HG02840 (cell line): ENCODE measurements around the gene DIPK1B.

Experiments used
- ATAC-seq: cut with Tn5 transposase; IDR thresholded peaks from one replicate; pipeline ENCODE4 v1.9.1; 2021; ENCODE audit warnings: mild to moderate bottlenecking, moderate library complexity, moderate number of reproducible peaks; ENCODE audit not compliant: unreplicated experiment, low FRiP score

The DIPK1B gene

GRCh38 chr9:136711751-136712689 is at the start of gene DIPK1B:
DIPK1B (plus strand) TSS chr9:136712572; CDS start chr9:136712666, 94 bp downstream.
- no peak for ATAC-seq

DNA sequence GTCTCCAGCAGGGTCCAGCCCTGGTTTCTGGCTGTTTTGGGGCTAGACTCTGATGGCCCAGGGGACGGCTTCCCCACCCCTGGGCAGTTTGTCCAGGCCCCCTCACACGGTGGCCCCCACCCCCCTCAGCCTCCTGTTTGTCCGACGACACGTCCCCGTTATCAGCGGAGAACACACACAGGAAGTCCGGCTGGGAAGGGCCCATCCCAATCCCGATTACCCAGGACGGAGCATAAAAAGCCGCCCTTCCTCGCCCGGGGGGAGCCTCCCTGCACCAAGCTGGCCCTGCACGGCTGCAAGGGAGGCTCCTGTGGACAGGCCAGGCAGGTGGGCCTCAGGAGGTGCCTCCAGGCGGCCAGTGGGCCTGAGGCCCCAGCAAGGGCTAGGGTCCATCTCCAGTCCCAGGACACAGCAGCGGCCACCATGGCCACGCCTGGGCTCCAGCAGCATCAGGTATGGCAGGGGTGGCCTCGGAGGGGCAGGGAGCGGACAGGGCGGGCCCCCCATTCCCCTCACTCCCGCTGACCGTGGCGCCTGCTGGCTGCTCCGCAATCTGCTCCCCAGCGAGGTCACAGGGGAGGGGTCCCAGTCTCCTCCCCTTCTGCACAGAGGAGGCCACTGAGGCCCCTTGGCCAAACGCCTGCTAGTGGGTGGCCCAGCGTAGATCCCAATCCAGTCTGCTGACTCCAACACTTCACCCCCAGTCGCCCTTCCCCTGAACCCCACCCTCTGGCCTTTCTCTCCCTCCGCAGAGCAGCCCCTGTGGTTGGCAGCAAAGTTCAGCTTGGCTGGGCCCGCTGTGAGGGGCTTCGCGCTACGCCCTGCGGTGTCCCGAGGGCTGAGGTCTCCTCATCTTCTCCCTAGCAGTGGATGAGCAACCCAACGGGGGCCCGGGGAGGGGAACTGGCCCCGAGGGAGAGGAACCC is 49.5 kb upstream of the DIPK1B start, which contains the start of gene EGFL7:
Gene EGFL7 (plus strand): TSS at position 261 of the 926 bp plus-strand sequence. CDS start 5,367 bp downstream, outside the sequence.
- ATAC-seq: no peak

- no peak for ATAC-seq
Measured at GRCh38 chr9:136664000-136664915, 48.1 kb upstream of the DIPK1B start.

DNA sequence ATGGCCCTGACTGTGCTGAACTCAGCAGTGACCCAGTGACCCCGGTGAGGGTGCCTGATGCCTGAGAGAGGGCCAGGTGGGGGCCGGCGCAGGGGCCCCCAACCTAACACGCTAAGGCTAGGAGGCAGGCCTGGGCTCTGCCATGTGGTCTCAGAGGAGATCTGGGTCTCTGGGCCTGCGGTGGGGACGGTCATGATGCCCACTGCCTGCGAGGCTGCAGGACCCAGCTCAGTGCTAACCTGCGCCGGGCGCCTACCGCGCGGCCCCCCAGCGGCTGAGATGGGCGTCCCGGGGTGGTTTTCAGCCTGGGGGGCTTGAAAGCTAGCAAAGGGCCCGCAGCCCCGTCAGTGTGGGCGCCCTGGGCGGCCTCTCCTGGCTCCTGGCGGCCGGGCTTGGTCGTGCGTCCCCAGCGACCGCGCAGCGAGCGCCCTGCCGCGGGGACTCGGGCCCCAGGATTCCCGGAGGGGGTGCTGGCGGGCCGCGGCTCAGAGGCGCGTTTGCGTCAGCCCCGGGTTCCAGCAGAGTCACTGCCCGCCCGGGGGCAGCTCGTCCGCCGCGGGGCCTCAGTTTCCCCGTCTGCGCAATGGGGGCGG is 47.2 kb upstream of the DIPK1B start:
- ATAC-seq: no peak

DNA sequence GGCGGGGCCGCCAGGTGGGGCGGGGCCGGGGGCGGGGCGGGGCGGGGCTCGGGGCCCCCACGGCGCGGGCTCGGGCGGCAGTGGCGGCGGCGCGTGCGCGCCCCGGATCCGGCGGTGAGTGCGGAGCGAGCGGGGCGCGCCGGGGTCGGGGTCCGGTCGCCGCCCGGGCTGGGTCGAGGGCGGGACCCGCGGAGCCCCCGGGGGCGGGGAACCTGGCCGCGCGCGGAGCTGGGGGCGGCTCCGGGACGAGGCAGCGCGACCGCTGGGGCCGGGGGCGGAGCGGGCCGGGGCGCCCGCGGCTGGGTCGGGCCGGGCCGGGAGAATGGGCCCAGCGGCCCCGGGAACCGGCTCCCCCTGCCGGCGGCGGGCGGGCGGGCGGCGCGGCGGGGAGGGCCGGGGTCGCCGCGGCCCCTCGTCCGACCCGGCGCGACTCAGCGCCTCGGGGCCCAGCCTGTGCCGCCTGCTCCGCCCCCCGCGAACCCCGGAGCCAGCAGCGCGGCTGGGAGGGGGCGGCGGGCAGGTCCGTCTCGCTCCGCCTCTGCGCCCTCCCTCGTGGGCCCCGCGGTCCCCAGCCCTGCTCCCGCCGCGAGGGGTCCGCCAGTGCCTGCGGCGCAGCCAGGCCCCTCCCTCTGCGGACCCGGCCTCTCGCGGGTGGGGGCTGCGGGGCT is 46.5 kb upstream of the DIPK1B start:
- no peak for ATAC-seq

DNA sequence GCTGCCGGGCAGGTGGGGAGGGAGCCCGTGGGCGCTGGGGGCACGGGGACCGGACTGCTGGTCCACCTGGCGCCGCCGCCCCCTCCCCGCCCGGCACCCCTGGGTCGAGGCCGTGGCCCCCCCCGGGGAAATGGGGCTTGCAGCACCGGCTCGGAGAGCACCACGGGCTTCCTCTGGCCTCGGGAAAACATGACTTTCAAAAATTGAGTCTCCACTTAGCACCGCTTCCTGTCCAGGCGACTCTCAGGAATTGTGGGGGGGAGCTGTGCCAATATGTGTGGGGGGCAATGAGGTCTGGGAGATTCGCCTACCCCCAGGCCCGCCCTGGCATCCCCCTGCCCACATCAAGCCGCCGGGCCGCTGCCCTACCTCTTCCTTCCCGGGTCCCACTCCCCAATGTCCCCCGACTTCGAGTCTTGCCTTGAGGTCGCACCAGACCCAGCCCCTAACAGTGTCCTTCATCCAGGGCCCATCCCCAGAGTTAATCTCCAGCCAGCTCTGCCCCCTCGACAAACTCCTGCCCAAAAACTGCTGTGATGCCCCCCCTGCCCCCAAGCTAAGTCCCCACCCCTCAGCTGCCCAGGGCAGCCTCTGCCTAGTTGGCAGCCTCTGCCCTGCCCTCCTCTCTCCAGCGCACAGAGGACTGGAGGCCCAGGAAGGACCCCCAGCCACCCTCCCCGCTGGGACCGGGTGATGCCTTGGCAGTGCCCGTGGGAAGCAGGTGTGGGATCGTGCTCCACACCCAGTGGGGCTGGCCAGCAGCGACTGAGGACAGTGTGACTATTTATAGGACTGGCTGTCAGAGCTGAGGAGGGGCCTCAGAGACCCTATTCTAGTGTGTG is 45.8 kb upstream of the DIPK1B start:
- ATAC-seq: no peak

DNA sequence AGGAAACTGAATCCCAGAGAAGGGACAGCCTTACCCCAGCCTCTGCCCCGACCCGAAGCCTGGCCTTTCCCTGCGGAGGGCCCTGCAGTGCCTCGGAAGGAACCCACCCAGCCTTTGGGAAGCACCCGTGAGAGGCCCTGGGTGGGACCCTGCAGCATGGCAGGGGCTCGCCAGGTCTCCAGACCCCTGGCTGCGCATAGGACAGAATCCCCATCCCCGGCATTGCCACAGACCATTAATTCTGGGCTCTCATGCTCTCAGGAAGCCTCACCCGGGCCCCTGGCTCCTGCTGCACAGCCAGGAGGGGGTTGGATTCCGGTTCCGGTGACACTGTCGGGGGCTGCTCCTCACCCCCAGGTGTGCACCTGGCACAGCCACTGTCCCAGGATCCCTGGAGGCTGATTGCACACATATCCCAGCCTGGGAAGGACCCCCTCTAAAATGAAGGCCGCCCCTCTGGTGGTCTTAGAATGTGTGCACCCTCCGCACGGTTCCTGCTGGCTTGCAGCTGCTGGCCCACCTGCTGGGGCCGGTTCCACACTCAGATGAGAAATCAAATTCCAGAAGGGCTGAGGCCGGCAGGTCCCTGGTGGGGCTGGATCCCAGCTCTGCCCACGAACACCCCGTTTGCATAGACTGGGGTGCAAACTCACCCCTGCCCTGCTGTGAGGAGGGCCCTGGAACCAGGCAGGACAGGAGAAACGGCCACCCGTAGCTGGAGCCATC is 45.0 kb upstream of the DIPK1B start:
- ATAC-seq: no peak

DNA sequence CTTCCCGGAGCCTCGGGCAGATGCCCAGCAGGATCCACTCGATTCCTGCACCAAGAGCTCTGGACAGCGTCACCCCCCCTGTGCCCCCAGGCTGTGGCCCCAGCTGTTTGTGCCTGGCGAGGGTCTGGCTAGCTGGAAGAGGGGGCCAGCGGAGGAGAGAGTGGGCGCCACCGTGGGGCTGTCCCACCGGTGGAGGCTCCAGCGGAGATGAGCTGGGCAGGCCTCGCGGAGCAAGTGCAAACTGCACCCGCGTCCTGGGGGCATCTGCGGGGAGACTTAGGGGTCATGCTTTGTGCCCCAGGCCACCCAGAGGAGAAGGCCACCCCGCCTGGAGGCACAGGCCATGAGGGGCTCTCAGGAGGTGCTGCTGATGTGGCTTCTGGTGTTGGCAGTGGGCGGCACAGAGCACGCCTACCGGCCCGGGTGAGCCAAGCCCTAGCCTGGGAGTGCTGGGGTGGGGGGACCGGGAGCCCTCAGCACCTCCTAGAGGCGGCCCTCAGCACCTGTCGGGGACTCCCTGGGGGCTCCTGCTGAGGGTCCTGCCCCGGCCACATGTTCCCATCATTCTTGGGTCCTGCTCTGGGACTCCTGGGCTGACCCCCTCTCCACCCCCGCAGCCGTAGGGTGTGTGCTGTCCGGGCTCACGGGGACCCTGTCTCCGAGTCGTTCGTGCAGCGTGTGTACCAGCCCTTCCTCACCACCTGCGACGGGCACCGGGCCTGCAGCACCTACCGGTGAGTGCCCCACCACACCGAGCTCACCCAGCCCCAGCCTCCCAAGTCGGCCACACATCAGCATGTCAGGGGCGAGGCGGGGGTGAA is 44.2 kb upstream of the DIPK1B start:
- no peak for ATAC-seq

DNA sequence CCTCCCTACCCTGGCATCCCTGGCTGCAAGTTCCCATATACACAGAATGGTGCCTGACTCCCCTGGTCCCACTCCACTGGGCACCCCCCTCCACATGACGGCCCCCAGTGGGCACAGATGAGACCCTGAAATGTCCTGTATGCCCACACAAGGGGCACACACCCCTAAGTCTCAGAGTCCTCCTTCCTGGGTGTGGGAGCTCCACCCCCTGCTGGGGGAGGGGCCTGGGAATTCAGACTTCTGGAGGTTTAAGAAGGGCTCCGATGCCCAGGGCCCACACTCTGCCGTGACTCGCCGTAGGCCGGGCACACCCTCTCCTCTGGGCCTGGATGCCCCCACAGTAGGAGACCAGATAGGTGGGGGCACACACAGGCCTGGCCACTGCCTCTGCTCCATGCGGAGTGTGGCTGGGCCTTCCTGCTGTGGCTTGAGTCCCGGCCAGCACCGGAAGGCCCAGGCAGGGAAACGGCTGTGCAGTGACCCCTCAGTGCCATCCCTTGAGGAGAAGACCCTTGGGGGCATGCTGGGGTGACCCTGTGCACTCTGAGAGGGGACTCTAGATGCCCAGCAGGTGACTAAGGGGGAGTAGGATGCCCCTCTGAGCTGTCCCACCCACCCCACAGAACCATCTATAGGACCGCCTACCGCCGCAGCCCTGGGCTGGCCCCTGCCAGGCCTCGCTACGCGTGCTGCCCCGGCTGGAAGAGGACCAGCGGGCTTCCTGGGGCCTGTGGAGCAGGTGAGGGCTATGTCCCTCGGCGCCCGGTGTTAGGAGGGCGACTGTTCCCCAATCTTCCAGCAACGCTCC is 43.2 kb upstream of the DIPK1B start:
- ATAC-seq: no peak

DNA sequence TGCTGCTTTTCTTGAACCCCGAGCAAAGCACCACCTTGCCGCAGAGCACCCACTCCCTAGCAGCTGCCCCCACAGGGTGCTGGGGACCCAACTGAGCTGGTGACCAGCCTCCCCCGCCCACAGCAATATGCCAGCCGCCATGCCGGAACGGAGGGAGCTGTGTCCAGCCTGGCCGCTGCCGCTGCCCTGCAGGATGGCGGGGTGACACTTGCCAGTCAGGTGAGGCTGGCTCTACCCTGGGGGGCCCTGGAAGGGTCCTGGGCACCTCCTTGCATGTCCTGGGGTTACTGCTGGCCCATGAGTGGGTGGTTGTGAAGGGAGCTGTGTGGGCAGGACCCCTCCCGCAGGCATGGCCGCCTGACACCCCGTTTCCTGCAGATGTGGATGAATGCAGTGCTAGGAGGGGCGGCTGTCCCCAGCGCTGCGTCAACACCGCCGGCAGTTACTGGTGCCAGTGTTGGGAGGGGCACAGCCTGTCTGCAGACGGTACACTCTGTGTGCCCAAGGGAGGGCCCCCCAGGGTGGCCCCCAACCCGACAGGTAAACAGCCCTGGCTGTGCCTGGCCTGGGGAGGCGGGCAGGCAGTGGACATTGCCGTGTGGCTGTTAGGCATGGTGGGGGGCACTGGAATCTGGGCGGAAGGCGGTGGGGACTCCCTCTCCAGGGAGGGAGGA is 42.4 kb upstream of the DIPK1B start:
- ATAC-seq: no peak

- no peak for ATAC-seq
Measured at GRCh38 chr9:136670576-136671253, 41.7 kb upstream of the DIPK1B start.

- ATAC-seq: no peak
Measured at GRCh38 chr9:136671254-136671614, 41.1 kb upstream of the DIPK1B start.

GRCh38 chr9:136671646-136672430 is 40.5 kb upstream of the DIPK1B start:
- ATAC-seq: no peak

GRCh38 chr9:136672431-136673087 is 39.8 kb upstream of the DIPK1B start:
- ATAC-seq: no peak
